K562 (cell line): ENCODE measurements around the gene IRX5. TPM values are rescaled to one million over a fixed set of nuclear protein-coding genes. Genes with fewer than 3 reads are reported as not detected.

Experiments
- ATF4 ChIP-seq: fragments of 450-650 bp; formaldehyde crosslinking; IDR thresholded peaks from 2 replicates; pipeline ENCODE4 v1.4.0; 2022; ENCODE audit warnings: mild to moderate bottlenecking, moderate library complexity
- BMI1 ChIP-seq: fragments of 150-350 bp; IDR thresholded peaks from 2 replicates; pipeline ENCODE4 v1.6.1; 2014; ENCODE audit warnings: low read length
- GTF2B ChIP-seq: IDR thresholded peaks from 2 replicates; pipeline ENCODE4 v1.6.1; 2011; ENCODE audit not compliant: insufficient read length; ENCODE audit errors: extremely low read depth
- HNRNPUL1 ChIP-seq: fragments of 200-400 bp; formaldehyde crosslinking; IDR thresholded peaks from 2 replicates; pipeline ENCODE4 v1.6.1; 2017; ENCODE audit warnings: low read length
- ILK ChIP-seq: fragments of 450-650 bp; IDR thresholded peaks from 2 replicates; pipeline ENCODE4 v1.6.1; 2016; ENCODE audit warnings: missing genetic modification characterization, low read depth, mild to moderate bottlenecking, missing compliant biosample characterization, moderate library complexity, borderline replicate concordance
- KDM2B ChIP-seq: fragments of 250-450 bp; sonication (Bioruptor Pico); IDR thresholded peaks from 2 replicates; pipeline ENCODE4 v1.8.0; 2021; ENCODE audit warnings: mild to moderate bottlenecking, moderate library complexity
- KDM5B ChIP-seq: fragments of 200-600 bp; sonication (generic); IDR thresholded peaks from 2 replicates; pipeline ENCODE4 v1.6.1; 2012; ENCODE audit warnings: low read depth, mild to moderate bottlenecking, moderate library complexity, low read length, control low read depth, inconsistent platforms; ENCODE audit not compliant: insufficient replicate concordance
- MXD1 ChIP-seq: fragments of 250-450 bp; sonication (Bioruptor Pico); IDR thresholded peaks from 2 replicates; pipeline ENCODE4 v1.8.0; 2021; ENCODE audit warnings: borderline replicate concordance, mild to moderate bottlenecking, moderate library complexity; ENCODE audit not compliant: poor library complexity, severe bottlenecking
- RCOR1 ChIP-seq, 2 experiments: IDR thresholded peaks; 2 replicates each; pipeline ENCODE4 v1.6.1; 2012; ENCODE audit warnings: low read depth in 2 of 2, low read length in 2 of 2, borderline replicate concordance in 1 of 2, improper control_type of control experiment in 1 of 2
- SMARCC2 ChIP-seq: fragments of 450-650 bp; IDR thresholded peaks from 2 replicates; pipeline ENCODE4 v1.6.1; 2017; ENCODE audit warnings: antibody characterized with exemption, moderate library complexity, mild to moderate bottlenecking, low read depth
- SREBF2 ChIP-seq: sonication (generic); formaldehyde crosslinking; IDR thresholded peaks from 2 replicates; pipeline ENCODE4 v1.4.0; 2020; ENCODE audit warnings: mild to moderate bottlenecking, missing genetic modification reagents
- TAF9B ChIP-seq: fragments of 450-650 bp; IDR thresholded peaks from 2 replicates; pipeline ENCODE4 v1.6.1; 2018; ENCODE audit warnings: mild to moderate bottlenecking; ENCODE audit not compliant: partially characterized antibody
- ZBED1 ChIP-seq: IDR thresholded peaks from 2 replicates; pipeline ENCODE4 v1.6.1; 2014
- ZBTB11 ChIP-seq, 3 experiments: fragments of 200-800 bp in 1 of 3; fragments of 250-450 bp in 1 of 3; fragments of 450-650 bp in 1 of 3; sonication (Bioruptor Pico) in 1 of 3; sonication (Bioruptor generic) in 1 of 3; formaldehyde crosslinking in 1 of 3; IDR thresholded peaks; 2 replicates each; pipeline versions ENCODE4 v1.6.1 to v1.8.0; 2016 to 2022; ENCODE audit warnings: mild to moderate bottlenecking in 2 of 3, missing genetic modification characterization in 2 of 3, missing compliant biosample characterization in 1 of 3, moderate library complexity in 1 of 3
- ZNF639 ChIP-seq, 2 experiments: fragments of 200-800 bp in 1 of 2; sonication (Bioruptor generic) in 1 of 2; sonication (generic) in 1 of 2; formaldehyde crosslinking in 1 of 2; IDR thresholded peaks in 1 of 2; conservative IDR thresholded peaks in 1 of 2; 2 replicates each; pipeline versions ENCODE4 v1.5.0 to v1.6.1; 2016 to 2020; ENCODE audit warnings: missing compliant biosample characterization in 1 of 2, missing genetic modification characterization in 1 of 2, missing genetic modification reagents in 1 of 2
- polyA plus RNA-seq, 8 experiments: library from polyadenylated mRNA; depleted of rRNA in 4 of 8; stranded (reverse) in 5 of 8; unstranded in 3 of 8; fragments of >200 nt; fragmentation: Nextera tagmentation in 2 of 8; fragmentation: Illumina TruSeq in 1 of 8; extraction: Ambion mirVana in 2 of 8; extraction: Trizol in 1 of 8; gene quantifications; 2 replicates each; pipeline versions ENCODE4 v1.2.1 to v1.2.3, GENCODE V29; 2011 to 2014; ENCODE audit warnings: inconsistent platforms in 1 of 8, missing spikeins in 1 of 8
- total RNA-seq, 7 experiments: library from RNA; depleted of rRNA in 6 of 7; stranded (reverse); fragments of >200 nt in 6 of 7; fragmentation: Illumina TruSeq in 2 of 7; extraction: Trizol in 2 of 7; gene quantifications; 2 replicates each; pipeline versions ENCODE4 v1.2.1 to v1.2.3, GENCODE V29; 2011 to 2021; ENCODE audit warnings: low replicate concordance in 1 of 7

Gene IRX5
- total and polyA plus RNA-seq, 9 of the 15 experiments (the other 6 are each of a cell fraction or from before 2014, with no cell fraction given): 0.20 to 4.2 (median 0.94) TPM

GRCh38 chr16:54928411-54929089 lies 2.1 kb upstream of the IRX5 start (continued):
- TF ChIP-seq SMARCC2 (no peak), BMI1 (no peak), KDM5B (no peak), ZNF639 (CRISPR knock-in tag; conservative IDR thresholded peaks at IDR 0.05 in 1 of 2, IDR thresholded peaks at IDR 0.05 in 1 of 2) (peak in 1 of 2 experiments; percentile 93; a peak in 2 of 4 replicates), ATF4 (CRISPR knock-in tag) (0 out of 2 replicates have a peak, but pooled peaks have one; percentile 40), ILK (no peak), TAF9B (no peak), SREBF2 (CRISPR knock-in tag) (no peak), MXD1 (peak; percentile 22), RCOR1 (IDR thresholded peaks at IDR 0.05; ENCODE audit: borderline replicate concordance in 1 of 2, low read depth in 2 of 2, low read length in 2 of 2) (no peak), HNRNPUL1 (no peak), ZBTB11 (CRISPR knock-in tag; IDR thresholded peaks at IDR 0.05) (peak in 1 of 3 experiments; percentile 45; a peak in 1 of 6 replicates), GTF2B (no peak), ZBED1 (no peak), KDM2B (CRISPR knock-in tag) (no peak)
